Right atrium auricular region (tissue), 2 donors: Measurements from ENCODE around the gene RASGEF1C. TPM values are rescaled to one million over a fixed set of nuclear protein-coding genes. Genes with fewer than 3 reads are reported as not detected.
A peak's percentile ranks its signal among the peaks of the same experiment; 100 is the strongest.

Source experiments
- DNase-seq: peaks from one replicate; pipeline ENCODE4 v3.0.0-alpha.2; 2019; ENCODE audit warnings: low spot score
- H3K27ac ChIP-seq, 2 donors: fragments of 200-600 bp; sonication (generic); 1 replicate in 1 of 2; 2 replicates in 1 of 2; pipeline ENCODE4 v1.5.1; 2016 to 2019
- H3K27me3 ChIP-seq, 2 donors: fragments of 200-600 bp; sonication (generic); one replicate each; pipeline versions ENCODE4 v1.5.1 to v1.6.0; 2017 to 2019
- H3K36me3 ChIP-seq: fragments of 200-600 bp; sonication (generic); one replicate; pipeline ENCODE4 v1.5.1; 2016
- H3K4me1 ChIP-seq, 2 donors: fragments of 200-600 bp; sonication (generic); one replicate each; pipeline versions ENCODE4 v1.5.1 to v1.6.0; 2017 to 2019
- H3K4me3 ChIP-seq, 2 donors: fragments of 200-600 bp; sonication (generic); 1 replicate in 1 of 2; 2 replicates in 1 of 2; pipeline ENCODE4 v1.5.1; 2017 to 2019; ENCODE audit warnings: mild to moderate bottlenecking in 1 of 2, moderate library complexity in 1 of 2
- H3K9me3 ChIP-seq, 2 donors: fragments of 200-600 bp; sonication (generic); one replicate each; pipeline ENCODE4 v1.5.1; 2019
- total RNA-seq, 2 donors: library from RNA; depleted of rRNA; stranded (reverse); fragments of >200 nt; gene quantifications; one replicate each; pipeline ENCODE4 v1.1.0, GENCODE V29; 2016
- TF ChIP-seq, protein P1 (sequence below), 2 donors: fragments of 200-600 bp; sonication (generic); IDR thresholded peaks; one replicate each; pipeline ENCODE4 v1.5.1; 2019; ENCODE audit warnings: antibody characterized with exemption in 2 of 2

The RASGEF1C gene
- total RNA-seq, 2 donors from 2014 or later, result 0.55 to 0.67 TPM

GRCh38 chr5:180072556-180072955 is 136.5 kb downstream of the RASGEF1C start:
- H3K27me3 ChIP-seq, result no peaks in the 10 kb centered on the region
- H3K4me1 ChIP-seq, result peaks cover 0 to 31% of the 10 kb centered on the region in 2 donors
- H3K27ac ChIP-seq, result peak overlapping the region in 1 of 2 donors; percentile 97
- no peak overlapping the region for H3K4me3 ChIP-seq
- TF ChIP-seq, protein P1, sequence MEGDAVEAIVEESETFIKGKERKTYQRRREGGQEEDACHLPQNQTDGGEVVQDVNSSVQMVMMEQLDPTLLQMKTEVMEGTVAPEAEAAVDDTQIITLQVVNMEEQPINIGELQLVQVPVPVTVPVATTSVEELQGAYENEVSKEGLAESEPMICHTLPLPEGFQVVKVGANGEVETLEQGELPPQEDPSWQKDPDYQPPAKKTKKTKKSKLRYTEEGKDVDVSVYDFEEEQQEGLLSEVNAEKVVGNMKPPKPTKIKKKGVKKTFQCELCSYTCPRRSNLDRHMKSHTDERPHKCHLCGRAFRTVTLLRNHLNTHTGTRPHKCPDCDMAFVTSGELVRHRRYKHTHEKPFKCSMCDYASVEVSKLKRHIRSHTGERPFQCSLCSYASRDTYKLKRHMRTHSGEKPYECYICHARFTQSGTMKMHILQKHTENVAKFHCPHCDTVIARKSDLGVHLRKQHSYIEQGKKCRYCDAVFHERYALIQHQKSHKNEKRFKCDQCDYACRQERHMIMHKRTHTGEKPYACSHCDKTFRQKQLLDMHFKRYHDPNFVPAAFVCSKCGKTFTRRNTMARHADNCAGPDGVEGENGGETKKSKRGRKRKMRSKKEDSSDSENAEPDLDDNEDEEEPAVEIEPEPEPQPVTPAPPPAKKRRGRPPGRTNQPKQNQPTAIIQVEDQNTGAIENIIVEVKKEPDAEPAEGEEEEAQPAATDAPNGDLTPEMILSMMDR (IDR thresholded peaks at IDR 0.05), result no peak
- H3K36me3 ChIP-seq, result no peaks in the 10 kb centered on the region
- peaks cover 0 to 3% of the 10 kb centered on the region in 2 donors for H3K9me3 ChIP-seq
- DNase-seq, result no peak

DNA sequence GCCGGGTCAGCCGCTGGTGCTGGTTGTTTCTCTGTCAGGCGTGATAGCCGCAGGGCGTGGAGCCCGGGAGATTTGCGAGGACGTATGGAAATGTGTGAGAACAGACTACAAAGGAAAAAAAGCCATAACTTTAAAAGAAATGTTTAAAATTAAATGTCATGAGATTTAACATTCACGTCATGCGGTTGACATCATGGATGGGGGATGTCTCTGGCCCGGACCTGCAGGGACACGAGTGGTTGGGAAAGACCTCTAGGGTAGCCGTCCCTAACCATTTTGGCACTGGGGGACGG is 136.8 kb downstream of the RASGEF1C start:
- no peak for DNase-seq
- TF ChIP-seq, protein P1 (IDR thresholded peaks at IDR 0.05), result peak in 1 of 2 donors; percentile 1
- H3K9me3 ChIP-seq, result peaks cover 0 to 3% of the 10 kb centered on the region in 2 donors
- H3K36me3 ChIP-seq, result no peaks in the 10 kb centered on the region
- H3K4me1 ChIP-seq, result peaks cover 0 to 31% of the 10 kb centered on the region in 2 donors
- peak overlapping the region; percentile 93 to 97 for H3K4me3 ChIP-seq
- no peaks in the 10 kb centered on the region for H3K27me3 ChIP-seq
- peak overlapping the region; percentile 95 to 97 for H3K27ac ChIP-seq

DNA sequence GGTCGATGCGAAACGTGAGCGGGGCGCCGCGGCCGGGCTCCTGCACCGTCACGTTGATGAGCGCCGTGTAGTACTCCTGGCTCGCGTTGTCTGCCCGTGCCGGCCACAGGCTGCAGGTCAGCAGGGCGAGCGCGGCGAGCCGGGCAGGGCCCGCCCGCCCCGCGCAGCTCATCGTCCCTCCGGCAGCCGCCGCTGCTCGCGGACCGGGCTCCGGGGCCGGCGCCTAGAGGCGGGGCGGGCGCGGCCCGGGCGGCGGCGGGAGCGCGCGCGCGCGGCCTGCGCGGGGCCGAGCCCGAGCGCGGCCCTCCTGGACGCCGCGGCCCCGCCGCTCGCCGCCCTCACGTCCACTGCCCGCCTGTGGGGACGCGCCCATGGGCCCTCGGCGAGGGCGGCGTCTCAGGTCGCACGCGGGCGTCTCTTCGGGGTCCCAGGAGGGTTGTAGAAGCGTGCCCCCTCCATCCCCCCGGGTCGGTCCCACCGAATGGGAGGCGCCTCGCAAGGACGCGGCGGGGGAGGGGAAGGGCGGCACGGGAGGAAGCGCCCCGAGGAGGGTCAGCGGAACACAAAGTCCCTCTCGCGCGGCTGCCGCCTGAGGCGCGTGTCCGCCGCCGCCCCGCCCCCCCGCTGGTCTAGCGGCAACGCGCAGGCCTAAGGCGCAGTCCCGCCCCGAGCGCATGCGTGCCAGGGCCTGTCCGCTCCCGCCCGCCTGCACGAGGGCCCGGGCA is 137.3 kb downstream of the RASGEF1C start, which contains the start of gene RNF130:
Gene RNF130 (minus strand): TSS at position 229 of the 725 bp plus-strand sequence. CDS start 57 bp downstream, at position 172.
- H3K27me3 ChIP-seq, result no peaks in the 10 kb centered on the region
- peaks cover 0 to 31% of the 10 kb centered on the region in 2 donors for H3K4me1 ChIP-seq
- peak within 1 kb of the TSS; percentile 93 to 97 for H3K4me3 ChIP-seq
- H3K9me3 ChIP-seq, result peaks cover 0 to 3% of the 10 kb centered on the region in 2 donors
- no peaks in the 10 kb centered on the region for H3K36me3 ChIP-seq
- peak within 1 kb of the TSS; percentile 95 to 97 for H3K27ac ChIP-seq
- TF ChIP-seq, protein P1 (IDR thresholded peaks at IDR 0.05), result peak in 1 of 2 donors; percentile 15
- DNase-seq, result peak; percentile 90

GRCh38 chr5:180070756-180071530 is 138.1 kb downstream of the RASGEF1C start:
- Histone ChIP-seq H3K27ac (peak overlapping the region; percentile 95 to 97), H3K4me1 (peaks cover 0 to 31% of the 10 kb centered on the region in 2 donors), H3K27me3 (no peaks in the 10 kb centered on the region), H3K9me3 (peaks cover 0 to 3% of the 10 kb centered on the region in 2 donors), H3K4me3 (peak overlapping the region; percentile 93 to 97), H3K36me3 (no peaks in the 10 kb centered on the region)
- TF ChIP-seq, protein P1 (IDR thresholded peaks at IDR 0.05), result no peak
- DNase-seq, result no peak

GRCh38 chr5:180069589-180070247 is 139.3 kb downstream of the RASGEF1C start:
- Histone ChIP-seq H3K27ac (peak overlapping the region in 1 of 2 donors; percentile 95), H3K4me1 (peaks cover 0 to 31% of the 10 kb centered on the region in 2 donors), H3K9me3 (peaks cover 0 to 3% of the 10 kb centered on the region in 2 donors), H3K27me3 (no peaks in the 10 kb centered on the region), H3K36me3 (no peaks in the 10 kb centered on the region), H3K4me3 (peak overlapping the region in 1 of 2 donors; percentile 97)
- DNase-seq, result no peak
- TF ChIP-seq, protein P1 (IDR thresholded peaks at IDR 0.05), result no peak
